Urinary bladder (tissue), 4 donors: ENCODE results near the gene ZNF239. TPM values are rescaled to one million over a fixed set of nuclear protein-coding genes. Genes with fewer than 3 reads are reported as not detected.
"Not testable (repeated sequence)": the region's sequence is repeated elsewhere in the genome, so short reads cannot be mapped to it uniquely, and the experiment has no call there.

ENCODE experiments used
- DNase-seq: peaks from one replicate; pipeline ENCODE4 v3.0.0-alpha.2; 2015; ENCODE audit errors: extremely low spot score
- H3K27ac ChIP-seq: one replicate; pipeline ENCODE4 v1.5.1; 2013; ENCODE audit warnings: low read depth, mild to moderate bottlenecking, moderate library complexity
- H3K36me3 ChIP-seq: one replicate; pipeline ENCODE4 v1.6.1; 2013; ENCODE audit warnings: mild to moderate bottlenecking, moderate library complexity; ENCODE audit not compliant: insufficient read depth
- H3K4me1 ChIP-seq: one replicate; pipeline ENCODE4 v1.6.1; 2013; ENCODE audit warnings: mild to moderate bottlenecking, moderate library complexity; ENCODE audit not compliant: insufficient read depth
- H3K4me3 ChIP-seq: one replicate; pipeline ENCODE4 v1.5.1; 2013; ENCODE audit warnings: low read depth, low read length
- WGBS: extraction: QIAGEN DNeasy Blood & Tissue Kit; methylation state at CpG from one replicate; pipeline ENCODE4 v1.1.7; 2013; 5-methylcytosine and 5-hydroxymethylcytosine counted together
- polyA plus RNA-seq: library from polyadenylated mRNA; stranded (reverse); fragments of 200-250 nt; gene quantifications from one replicate; pipeline ENCODE4 v1.2.3, GENCODE V29; 2013
- total RNA-seq: library from RNA; depleted of rRNA; stranded (reverse); fragments of >200 nt; gene quantifications from one replicate; pipeline ENCODE4 v1.2.3, GENCODE V29; 2014
- donor health status: healthy with polysubstance abuse.
- donor health status: healthy.

Gene ZNF239
- total RNA-seq (8.1 TPM), polyA plus RNA-seq (5.3 TPM)

DNA sequence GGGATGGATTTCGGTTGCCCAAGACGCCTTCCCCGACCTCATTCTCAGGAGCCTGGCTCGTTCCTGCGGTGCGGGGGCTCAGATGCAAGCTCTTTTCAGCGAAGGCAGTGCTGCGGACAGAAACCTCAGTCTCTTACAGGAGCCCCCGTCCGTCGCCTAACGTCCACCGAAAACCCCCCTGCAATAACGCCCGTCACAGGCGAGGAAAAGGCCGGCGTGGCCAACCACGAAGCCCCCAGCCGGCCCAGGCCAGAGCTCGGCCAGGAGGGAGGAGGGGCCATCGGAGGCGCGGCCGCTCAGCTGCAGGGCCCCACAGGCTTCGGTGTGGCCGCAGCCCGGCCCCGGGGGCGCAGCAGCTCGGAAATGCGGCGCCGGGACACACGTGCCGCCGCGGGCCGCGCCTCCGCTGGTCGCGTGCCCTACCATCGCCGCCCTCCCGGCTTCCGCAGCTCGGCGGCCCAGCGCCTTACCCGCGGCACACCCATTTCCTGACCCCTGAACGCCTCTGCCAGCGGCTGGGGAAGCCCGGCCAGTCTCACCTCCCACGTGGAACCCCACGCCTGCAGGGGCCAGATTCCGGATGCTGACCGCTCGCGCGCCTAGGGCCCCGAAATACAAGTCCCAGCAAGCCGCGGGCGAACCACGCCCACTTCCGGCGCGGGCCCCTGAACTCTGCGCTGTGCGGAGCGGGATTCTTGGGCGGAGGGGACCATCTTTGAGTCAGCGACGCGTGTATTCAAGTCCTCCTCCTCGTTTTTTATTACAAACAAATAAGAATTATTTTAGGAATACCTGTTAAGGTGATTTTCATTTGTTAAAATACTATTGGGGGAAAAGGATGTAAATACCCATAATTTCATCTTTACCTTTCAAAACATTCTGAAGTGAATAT, at the start of gene ZNF239:
Gene ZNF239, minus strand, starts transcription at position 616 of the 892 bp plus-strand sequence. CDS start 16,537 bp downstream, outside the sequence.
- 1% methylated on average over 78 of the region's 78 CpGs for WGBS
- H3K27ac ChIP-seq, result peak within 1 kb of the TSS; percentile 61

DNA sequence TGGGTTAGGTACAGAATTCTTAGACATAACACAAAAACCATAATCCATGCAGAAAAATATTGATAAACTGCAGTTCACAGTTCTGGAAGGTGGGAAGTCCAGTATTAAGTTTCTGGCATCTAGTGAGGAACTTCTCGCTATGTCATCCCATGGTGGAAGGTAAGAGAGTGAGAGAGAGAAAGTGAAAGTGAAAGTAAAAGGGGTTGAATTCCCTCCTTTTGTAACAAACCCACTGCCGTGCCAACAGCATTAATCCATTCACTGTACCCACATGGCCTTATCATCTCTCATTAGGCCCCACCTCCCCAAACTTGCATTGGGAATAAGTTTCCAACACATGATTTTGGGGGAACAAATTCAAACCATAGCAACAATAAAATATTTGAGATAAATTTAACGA, 48.9 kb upstream of the ZNF239 start:
- no peaks in the 10 kb centered on the region for H3K36me3 ChIP-seq
- WGBS, result 64% methylated on average over 3 of the region's 3 CpGs
- no peaks in the 10 kb centered on the region for H3K4me1 ChIP-seq
- H3K4me3 ChIP-seq, result no peak overlapping the region
- no peak overlapping the region for H3K27ac ChIP-seq
- DNase-seq, result no peak

More for the DNA sequence above, at the start of gene ZNF239:
- peaks cover 3% of the 10 kb centered on the region for H3K4me1 ChIP-seq
- DNase-seq, result peak; percentile 69
- no peaks in the 10 kb centered on the region for H3K36me3 ChIP-seq
- H3K4me3 ChIP-seq, result peak within 1 kb of the TSS; percentile 74

DNA sequence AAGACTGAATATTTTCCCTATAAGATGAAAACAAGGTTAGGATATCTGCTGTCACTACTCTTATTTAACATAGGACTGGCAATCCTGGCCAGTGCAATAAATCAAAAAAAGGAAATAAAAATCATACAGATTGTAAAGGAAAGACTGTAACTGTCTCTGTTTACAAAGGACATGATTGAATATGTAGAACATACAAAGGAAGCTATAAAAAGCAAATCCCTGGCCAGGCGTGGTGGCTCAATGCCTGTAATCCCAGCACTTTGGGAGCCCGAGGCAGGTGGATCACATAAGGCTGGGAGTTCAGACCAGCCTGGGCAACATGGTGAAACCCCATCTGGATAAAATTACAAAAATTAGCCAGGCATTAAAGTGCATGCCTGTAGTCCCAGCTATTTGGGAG, 47.6 kb upstream of the ZNF239 start:
- no peak overlapping the region for H3K27ac ChIP-seq
- 27% methylated on average over 2 of the region's 2 CpGs for WGBS
- no peak for DNase-seq
- no peaks in the 10 kb centered on the region for H3K36me3 ChIP-seq
- H3K4me1 ChIP-seq, result no peaks in the 10 kb centered on the region
- no peak overlapping the region for H3K4me3 ChIP-seq

GRCh38 chr10:43619368-43619767, 45.0 kb upstream of the ZNF239 start:
- no peak overlapping the region for H3K27ac ChIP-seq
- H3K4me3 ChIP-seq, result no peak overlapping the region
- no peak for DNase-seq
- H3K4me1 ChIP-seq, result no peaks in the 10 kb centered on the region
- 91% methylated on average over 2 of the region's 2 CpGs for WGBS
- peaks cover 7% of the 10 kb centered on the region for H3K36me3 ChIP-seq

- Histone ChIP-seq H3K27ac (no peak overlapping the region), H3K36me3 (peaks cover 11% of the 10 kb centered on the region), H3K4me1 (no peaks in the 10 kb centered on the region), H3K4me3 (no peak overlapping the region)
- DNase-seq, result no peak
- 97% methylated on average over 6 of the region's 6 CpGs for WGBS
Measured at GRCh38 chr10:43616697-43617370, 42.4 kb upstream of the ZNF239 start.

DNA sequence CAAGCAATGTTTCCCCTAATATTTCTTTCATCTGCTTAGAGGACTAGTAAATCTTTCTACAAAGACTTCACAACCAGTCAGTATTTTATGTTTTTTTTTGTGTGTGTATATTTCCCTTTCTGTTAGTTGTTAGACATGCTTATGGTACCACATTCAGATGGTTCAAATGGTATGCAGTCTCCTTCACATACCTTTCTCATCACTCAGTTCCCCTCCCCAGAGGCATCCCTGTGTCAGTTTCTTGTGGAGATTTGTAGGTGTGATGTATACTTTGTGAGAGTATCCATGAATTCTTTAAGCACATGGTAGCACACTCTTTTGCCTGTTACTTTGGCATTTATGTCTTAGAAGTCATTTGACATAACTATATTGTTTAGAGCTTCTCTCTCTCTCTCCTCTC, 36.2 kb upstream of the ZNF239 start:
- peaks cover 7% of the 10 kb centered on the region for H3K36me3 ChIP-seq
- no peak overlapping the region for H3K4me3 ChIP-seq
- H3K4me1 ChIP-seq, result no peaks in the 10 kb centered on the region

GRCh38 chr10:43607199-43607573, 32.8 kb upstream of the ZNF239 start:
- H3K36me3 ChIP-seq, result no peaks in the 10 kb centered on the region
- no peak overlapping the region for H3K27ac ChIP-seq
- H3K4me3 ChIP-seq, result peak overlapping the region; percentile 81
- H3K4me1 ChIP-seq, result no peaks in the 10 kb centered on the region
- no peak for DNase-seq
- 80% methylated on average over 10 of the region's 10 CpGs for WGBS

More for the DNA sequence above, 36.2 kb upstream of the ZNF239 start:
- DNase-seq, result no peak
- no peak overlapping the region for H3K27ac ChIP-seq

GRCh38 chr10:43606323-43607198, 32.1 kb upstream of the ZNF239 start, which contains the start of gene ZNF485:
TSS of gene ZNF485 (plus strand) at chr10:43606438. CDS start at chr10:43607051, 613 bp downstream.
- Histone ChIP-seq H3K4me3 (peak within 1 kb of the TSS; percentile 81), H3K36me3 (no peaks in the 10 kb centered on the region), H3K4me1 (no peaks in the 10 kb centered on the region), H3K27ac (no peak within 1 kb of the TSS)
- DNase-seq, result no peak
- WGBS, result 3% methylated on average over 58 of the region's 58 CpGs

GRCh38 chr10:43605850-43606322, 31.5 kb upstream of the ZNF239 start:
- no peak overlapping the region for H3K27ac ChIP-seq
- peak overlapping the region; percentile 81 for H3K4me3 ChIP-seq
- 47% methylated on average over 12 of the region's 12 CpGs for WGBS

GRCh38 chr10:43601576-43601975, 27.2 kb upstream of the ZNF239 start:
- not testable (repeated sequence) for H3K4me1 ChIP-seq, H3K27ac ChIP-seq, H3K4me3 ChIP-seq, H3K36me3 ChIP-seq, DNase-seq
- 85% methylated on average over 6 of the region's 6 CpGs for WGBS

More at GRCh38 chr10:43605850-43606322, 31.5 kb upstream of the ZNF239 start:
- no peaks in the 10 kb centered on the region for H3K36me3 ChIP-seq
- H3K4me1 ChIP-seq, result no peaks in the 10 kb centered on the region
- DNase-seq, result no peak

GRCh38 chr10:43599333-43599732, 24.9 kb upstream of the ZNF239 start:
- Histone ChIP-seq H3K4me1 (no peaks in the 10 kb centered on the region), H3K4me3 (no peak overlapping the region), H3K27ac (no peak overlapping the region), H3K36me3 (no peaks in the 10 kb centered on the region)
- WGBS, result 76% methylated on average over 2 of the region's 2 CpGs
- no peak for DNase-seq

- no peaks in the 10 kb centered on the region for H3K36me3 ChIP-seq
- H3K27ac ChIP-seq, result no peak overlapping the region
- H3K4me1 ChIP-seq, result no peaks in the 10 kb centered on the region
- H3K4me3 ChIP-seq, result no peak overlapping the region
- DNase-seq, result no peak
- 42% methylated on average over 2 of the region's 2 CpGs for WGBS
Measured at GRCh38 chr10:43598446-43598845, 24.0 kb upstream of the ZNF239 start.

DNA sequence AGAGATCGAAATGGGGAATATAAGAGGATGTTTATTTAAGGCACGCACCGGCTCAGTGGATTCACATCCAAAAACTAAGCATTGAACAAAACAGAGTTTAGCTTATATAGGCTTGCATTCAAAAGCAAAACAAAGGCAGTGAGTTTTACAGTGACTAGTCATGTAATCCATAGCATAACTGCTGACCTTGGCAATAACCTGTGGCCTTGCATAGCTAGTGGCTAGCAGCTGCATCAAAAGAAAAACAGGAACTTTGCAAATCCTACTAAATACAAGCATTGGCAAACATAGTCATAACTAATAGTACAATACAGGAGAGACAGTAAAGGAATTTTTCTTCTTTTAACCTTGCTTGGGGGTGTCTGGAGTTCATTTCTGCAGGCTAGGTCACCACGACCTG, 22.1 kb upstream of the ZNF239 start:
- Histone ChIP-seq H3K4me3 (no peak overlapping the region), H3K36me3 (no peaks in the 10 kb centered on the region), H3K27ac (no peak overlapping the region), H3K4me1 (no peaks in the 10 kb centered on the region)
- no peak for DNase-seq
- 65% methylated on average over 4 of the region's 4 CpGs for WGBS
